ENCODE results near the gene BHLHA9.
"Not testable (repeated sequence)": the region's sequence is repeated elsewhere in the genome, so short reads cannot be mapped to it uniquely, and the experiment has no call there.

Gene BHLHA9

DNA sequence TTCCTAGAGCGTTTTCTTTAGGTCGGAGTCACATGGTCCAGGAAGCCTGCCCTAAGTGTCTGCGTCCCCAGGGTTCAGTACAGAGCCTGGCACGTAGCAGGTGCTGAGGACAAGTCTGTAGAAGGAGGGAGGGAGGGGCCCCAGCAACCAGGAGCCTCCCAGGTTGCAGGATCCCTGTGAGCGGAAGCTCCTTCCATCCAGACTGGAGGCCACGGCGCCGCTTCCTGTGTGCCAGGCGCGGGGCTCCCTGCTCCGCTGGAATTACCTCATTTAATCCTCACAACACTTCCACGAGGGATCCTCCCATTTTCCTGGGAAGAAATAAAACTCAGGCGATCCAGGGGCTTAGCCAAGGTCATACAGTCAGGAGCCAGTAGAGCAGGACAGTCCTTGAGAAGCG lies 31.3 kb downstream of the BHLHA9 start:
- no peak for DNase-seq (ENCODE audit: low read depth)

DNA sequence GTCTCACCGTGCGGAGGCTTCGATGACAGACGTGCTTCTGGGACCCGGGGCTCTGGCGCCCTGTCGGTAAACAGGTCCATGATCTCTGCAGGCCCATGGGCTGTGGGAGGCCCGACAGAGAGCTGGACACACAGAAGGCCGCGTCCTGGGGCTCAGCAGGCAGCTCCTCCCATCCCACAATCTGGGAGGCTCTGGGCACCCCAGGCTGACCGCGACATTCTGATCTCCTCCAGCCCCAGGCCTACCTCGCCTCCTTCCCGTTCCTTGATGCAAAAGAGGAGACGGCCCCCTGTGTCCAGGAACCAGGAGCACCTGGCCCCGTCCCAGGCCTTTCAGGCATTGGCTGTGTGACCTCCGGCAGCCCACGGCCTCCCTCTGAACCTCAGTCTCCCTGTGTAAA lies 32.5 kb downstream of the BHLHA9 start:
- DNase-seq (ENCODE audit: low read depth): no peak

DNA sequence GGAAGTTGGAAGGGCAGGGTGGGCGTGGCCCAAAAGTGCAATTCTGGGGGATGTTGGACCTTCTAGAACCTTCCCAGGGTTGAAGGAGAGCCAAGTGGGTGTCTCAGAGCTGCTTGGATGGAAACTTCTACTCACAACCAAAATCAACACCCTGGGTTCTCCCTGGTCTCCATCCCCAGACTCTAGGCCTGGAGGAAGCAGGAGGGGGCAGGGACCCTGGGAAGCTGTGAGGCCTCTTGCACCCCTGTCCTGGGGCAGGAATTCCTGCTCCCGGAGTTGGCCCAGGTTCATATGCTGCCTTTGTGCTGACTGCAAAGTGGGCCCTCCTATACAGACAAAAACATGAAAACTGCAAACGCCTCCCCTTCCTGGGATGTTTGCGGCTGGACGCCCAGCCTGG lies 34.3 kb downstream of the BHLHA9 start:
- DNase-seq (ENCODE audit: low read depth): no peak

DNA sequence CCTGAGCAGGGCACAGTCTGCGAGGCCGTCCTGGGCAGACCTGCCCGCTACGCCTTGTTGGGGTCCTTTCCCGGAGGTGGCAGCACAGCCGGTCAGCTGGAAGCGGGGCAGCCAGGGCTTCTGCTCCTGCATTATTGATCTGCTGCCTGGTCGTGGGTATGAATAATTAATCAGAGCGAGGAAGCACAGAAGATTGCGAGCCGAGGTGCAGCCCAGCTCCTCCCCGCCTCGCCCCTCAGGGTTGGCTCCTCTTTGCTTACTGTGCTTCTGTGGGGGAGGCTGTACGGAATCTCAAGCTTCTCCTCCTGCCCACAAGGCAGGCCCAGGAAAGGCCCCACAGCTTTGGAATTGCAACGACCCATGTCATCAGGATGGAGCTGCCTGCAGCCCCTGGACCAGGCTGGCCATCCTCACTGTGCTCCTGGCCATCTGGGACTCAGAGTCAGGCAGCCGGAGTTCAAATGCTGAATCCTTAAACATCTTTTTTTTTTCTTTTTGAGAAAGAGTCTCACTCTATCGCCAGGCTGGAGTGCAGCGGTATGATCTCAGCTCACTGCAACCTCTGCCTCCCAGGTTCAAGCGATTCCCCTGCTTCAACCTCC lies 34.8 kb downstream of the BHLHA9 start:
- DNase-seq (ENCODE audit: low read depth): no peak

DNA sequence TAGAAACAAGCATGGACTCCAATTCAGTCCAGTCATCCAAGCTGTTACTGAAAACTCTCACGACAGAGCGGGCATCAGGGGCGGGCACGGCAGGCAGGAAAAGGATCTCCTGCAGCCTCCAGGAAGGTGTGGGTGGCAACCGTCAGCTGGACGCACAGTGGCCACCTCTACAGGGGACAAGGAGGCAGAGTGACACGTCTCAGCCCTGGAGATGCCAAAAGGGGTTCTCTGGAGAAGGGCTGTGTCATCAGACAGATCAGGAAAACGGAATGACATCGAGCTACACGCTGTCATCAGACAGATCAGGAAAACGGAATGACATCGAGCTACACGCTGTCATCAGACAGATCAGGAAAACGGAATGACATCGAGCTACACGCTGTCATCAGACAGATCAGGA lies 37.6 kb downstream of the BHLHA9 start:
- not testable (repeated sequence) for DNase-seq (ENCODE audit: low read depth)

DNA sequence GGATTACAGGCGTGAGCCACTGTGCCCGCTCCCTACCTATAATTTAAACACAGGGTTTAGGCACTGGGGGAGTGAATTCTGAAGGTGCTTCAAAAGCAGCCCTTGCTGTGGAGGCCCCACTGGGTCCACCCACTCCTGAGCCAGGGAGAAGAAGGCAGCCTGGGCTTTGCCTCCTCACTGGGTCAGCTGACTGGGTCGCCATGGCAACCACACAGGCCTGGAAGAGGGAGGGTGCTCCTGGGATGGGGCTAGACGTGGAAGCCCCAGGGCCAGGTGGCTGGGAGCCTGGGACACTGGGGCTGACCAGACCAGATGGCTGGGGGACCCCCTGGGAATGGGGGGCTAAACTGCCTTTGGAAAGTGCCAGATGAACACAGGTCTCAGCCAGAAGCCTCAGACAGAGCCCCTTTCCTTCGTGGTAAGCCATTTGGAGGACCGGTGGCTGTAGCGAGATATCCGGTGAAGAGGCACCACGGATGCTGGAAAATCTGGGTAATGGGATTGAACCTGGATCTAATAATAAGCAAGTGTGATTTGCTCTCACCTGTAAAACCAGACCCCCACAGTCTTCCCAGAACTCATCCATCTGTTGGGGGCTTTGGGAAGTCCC lies 42.1 kb downstream of the BHLHA9 start:
- peak; percentile 34 for DNase-seq (ENCODE audit: low read depth)

DNA sequence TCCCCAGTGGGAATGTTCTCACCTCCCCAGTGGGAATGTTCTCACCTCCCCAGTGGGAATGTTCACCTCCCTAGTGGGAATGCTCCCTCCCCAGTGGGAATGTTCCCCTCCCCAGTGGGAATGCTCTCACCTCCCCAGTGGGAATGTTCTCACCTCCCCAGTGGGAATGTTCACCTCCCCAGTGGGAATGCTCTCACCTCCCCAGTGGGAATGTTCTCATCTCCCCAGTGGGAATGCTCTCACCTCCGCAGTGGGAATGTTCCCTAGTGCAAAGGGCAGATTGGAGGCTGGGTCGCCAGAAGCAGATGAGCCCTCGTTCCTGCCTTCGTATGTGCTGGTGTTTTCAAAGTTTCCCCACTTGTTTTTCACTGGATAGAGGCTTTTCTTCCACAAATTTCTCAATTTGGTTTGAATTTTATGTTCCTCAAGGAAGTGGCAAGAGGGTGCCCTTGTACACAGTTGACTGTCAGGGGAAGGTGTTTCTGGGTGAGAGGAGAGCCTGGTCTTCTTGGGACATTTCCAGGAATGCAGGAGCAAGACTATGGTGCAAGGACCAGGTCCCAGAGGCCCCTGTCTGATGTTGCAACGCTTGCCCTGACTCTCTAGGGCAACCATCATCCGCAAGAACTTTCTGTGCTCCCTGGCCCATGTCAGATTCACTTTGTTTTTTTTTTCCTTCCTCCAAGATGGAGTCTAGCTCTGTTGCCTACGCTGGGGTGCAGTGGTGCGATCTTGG lies 43.2 kb downstream of the BHLHA9 start:
- peak; percentile 78 for DNase-seq (ENCODE audit: low read depth)

DNA sequence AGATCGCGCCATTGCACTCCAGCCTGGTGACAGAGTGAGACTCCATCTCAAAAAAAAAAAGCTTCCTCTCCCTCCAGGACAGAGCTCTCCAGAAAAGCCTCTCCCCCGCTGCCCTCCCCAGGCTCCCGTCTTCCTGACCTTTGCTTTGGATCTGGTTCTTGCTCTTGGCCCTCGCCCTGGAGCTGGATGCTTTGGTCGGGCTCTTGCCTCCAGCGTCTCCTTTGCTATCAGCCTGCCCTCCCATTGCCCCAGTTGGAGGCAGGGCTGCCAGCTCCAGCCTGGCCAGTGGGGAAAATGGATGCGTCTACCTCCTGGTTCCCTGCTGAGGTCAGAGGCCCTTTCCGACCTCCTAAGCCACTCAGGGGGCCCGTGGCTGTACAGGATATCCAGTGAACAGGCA lies 45.2 kb downstream of the BHLHA9 start:
- no peak for DNase-seq (ENCODE audit: low read depth)

DNA sequence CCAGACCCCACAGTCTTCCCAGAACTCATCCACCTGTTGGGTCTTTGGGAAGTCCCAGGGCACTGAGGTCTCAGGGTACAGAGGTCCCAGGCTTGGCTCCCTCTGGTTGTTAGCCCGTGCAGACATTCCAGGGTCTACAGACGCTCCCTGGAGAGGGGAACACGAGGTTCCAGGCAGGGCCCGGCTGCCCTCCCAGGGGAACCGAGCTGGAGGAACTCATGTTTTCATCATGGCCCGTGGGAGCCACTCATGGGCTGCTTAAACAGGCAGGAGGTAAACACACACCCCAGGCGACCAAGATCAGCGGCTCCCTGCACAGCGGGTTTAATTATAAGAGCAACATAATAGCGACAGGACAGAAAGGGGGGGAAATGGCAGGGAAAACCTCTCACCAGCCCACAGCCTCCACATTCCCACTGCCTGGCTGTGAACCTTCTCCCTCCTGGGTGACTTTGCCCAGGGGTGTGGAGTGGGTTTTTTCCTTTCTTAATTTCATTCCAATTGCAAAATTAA lies 45.7 kb downstream of the BHLHA9 start:
- no peak for DNase-seq (ENCODE audit: low read depth)
